Renal pelvis (tissue), 4 donors: Measurements from ENCODE around the gene GOLGA6C. TPM values are rescaled to one million over a fixed set of nuclear protein-coding genes. Genes with fewer than 3 reads are reported as not detected.
"Not testable (repeated sequence)": the region's sequence is repeated elsewhere in the genome, so short reads cannot be mapped to it uniquely, and the experiment has no call there.

Source experiments
- DNase-seq: peaks from one replicate; pipeline ENCODE4 v3.0.0-alpha.2; 2013
- polyA plus RNA-seq, 3 donors: library from polyadenylated mRNA; unstranded; fragments of 120-200 nt; gene quantifications; one replicate each; pipeline ENCODE4 v1.2.1, GENCODE V29; 2013; ENCODE audit not compliant: insufficient read length in 3 of 3

Gene GOLGA6C
- polyA plus RNA-seq, 3 donors, result not detected

- DNase-seq, result no peak
These were observed 8.4 kb upstream of the GOLGA6C start for GRCh38 chr15:75249726-75250125.

DNA sequence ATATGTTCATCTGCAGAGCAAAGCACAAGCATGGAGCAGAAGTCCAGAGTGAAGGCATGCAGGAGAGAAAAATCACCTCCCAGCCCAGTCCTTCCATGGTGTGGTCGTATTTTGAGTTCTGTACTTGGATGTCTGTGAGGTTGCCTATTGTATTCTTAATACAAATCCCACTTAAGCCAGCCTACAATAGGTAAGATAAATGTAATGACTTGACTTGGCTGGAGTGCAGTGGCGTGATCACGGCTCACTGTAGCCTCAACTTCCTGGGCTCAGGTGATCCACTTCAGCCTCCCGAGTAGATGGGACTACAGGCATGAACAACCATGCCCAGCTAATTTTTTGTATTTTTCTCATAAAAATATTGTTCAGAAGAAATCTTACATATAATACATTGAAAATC, 6.8 kb upstream of the GOLGA6C start:
- DNase-seq, result not testable (repeated sequence)

DNA sequence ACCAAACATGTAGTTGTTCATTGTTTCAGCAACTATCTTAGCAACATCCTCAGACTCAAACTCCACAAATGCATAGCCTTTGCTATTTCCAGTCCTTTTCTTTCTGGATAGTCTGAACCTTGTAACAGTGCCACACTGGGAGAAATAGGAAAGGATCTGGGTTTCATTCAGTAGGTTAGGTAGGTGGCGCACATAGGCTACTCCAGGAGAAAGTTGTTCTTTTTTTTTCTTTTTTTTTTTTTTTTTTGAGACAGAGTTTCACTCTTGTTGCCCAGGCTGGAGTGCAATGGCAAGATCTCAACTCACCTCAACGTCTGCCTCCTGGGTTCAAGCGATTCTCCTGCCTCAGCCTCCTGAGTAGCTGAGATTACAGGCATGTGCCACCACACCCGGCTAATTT, 5.8 kb upstream of the GOLGA6C start:
- DNase-seq, result not testable (repeated sequence)

GRCh38 chr15:75258620-75259343, 648 bp downstream of the GOLGA6C start:
- not testable (repeated sequence) for DNase-seq

GRCh38 chr15:75259873-75260272, 1.7 kb downstream of the GOLGA6C start:
- not testable (repeated sequence) for DNase-seq

GRCh38 chr15:75273751-75274359, 15.7 kb downstream of the GOLGA6C start:
- not testable (repeated sequence) for DNase-seq

DNA sequence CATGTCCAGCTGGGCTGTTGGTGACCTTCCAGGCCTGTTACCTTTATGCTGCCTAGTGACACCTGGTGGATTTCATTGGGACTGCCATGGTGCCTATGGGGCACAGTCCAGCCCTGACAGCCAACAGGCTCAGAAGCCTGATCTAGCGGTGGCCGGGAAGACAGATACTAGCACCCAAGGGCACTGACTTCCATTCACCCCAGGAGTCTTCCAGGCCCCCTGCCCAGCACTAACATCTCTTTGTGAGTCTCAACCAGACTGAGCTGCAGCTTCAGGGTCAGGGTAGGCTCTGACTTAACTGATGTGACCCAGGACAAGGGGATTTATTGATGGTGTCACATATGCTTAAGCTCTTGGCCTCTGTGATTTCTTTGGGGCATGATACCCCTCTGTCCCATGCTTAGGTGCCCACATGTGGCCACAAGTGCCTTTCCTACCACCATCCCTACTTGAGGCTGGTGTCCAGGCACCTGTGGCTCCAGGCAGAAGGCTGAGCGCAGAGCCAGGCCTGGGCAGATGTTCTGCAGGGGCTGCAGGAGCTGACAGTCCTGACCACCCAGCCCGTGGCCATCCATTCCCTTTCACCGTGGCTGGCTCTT, 16.5 kb downstream of the GOLGA6C start:
- not testable (repeated sequence) for DNase-seq

DNA sequence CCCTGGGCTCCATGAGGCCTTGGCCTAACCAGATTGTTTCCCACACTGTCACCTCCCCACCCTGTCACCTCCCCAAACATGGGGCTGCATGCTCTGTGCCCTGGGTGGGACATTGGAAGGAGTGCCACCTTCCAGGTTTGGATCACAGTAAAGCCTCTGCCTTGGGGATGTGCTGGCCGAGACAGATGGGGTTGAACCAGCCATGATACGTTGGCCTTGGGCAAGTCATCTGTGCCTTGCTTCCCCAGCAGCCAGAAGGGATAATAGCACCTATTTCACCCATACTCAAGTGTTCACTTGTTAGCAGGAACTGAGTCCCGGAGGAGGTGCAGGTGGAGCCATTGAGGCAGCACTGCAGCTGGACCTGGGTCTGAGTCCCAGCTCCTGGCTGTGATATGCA, 17.5 kb downstream of the GOLGA6C start:
- DNase-seq, result not testable (repeated sequence)

DNA sequence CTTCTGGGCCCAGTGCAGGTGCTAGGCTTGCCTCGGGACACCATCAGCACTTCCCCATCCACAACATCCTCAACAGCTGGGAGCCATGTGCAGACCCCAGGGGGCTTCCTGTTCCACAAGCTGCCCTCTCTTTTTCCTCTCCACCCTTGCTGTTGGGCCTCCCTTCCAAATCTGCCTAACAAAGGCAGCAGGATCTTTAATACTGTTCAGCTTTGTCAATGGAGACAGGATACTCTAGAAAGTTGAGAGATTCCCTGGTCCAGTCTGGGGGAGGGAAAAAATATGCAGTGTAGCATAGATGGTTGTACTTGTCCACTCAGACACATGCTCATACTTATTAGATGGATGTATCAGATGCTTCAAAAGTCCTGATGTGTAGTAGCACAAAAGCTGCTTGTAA, 20.4 kb downstream of the GOLGA6C start:
- DNase-seq, result not testable (repeated sequence)

DNA sequence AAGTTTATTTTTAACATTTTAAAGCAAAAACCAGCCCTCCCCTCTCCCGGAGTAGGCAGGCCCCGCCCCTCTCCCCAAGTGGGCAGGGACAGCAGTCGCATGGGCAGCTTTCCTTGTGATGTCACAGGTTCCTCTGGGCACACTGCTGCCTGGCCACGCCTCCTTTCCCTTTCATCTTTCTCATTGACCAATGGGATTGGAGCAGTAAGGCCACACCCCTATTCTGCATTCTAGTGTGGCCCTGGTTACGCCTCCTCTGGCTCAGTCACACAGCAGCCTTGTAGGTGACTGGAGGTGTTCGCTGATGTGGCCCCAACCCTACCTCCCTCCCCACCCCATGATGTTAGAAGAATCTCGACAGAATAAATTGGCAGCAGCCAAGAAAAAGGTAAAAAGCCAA, 24.4 kb downstream of the GOLGA6C start, which contains the start of gene GOLGA6D:
GOLGA6D (plus strand) TSS at position 264 of the 400 bp plus-strand sequence; CDS start at position 305, 41 bp downstream.
- not testable (repeated sequence) for DNase-seq

DNA sequence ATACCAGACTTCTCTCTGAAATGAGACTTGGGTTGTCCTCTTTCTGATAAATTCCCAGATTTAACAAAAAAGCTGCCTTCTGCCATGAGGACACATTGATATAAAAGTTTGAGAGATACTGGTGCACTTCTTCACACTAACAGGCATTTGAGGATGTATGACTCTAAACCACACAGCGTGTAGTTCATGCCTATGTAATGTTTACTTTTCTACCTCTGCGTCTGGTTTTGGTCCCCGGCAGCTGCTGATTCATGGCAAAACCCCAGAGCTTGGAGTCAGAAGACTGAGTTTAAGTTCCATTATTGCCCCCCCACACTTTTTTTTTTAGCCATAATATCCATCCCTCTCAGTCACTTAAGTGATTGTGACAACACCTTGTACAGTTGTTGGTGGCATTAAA, 26.0 kb downstream of the GOLGA6C start:
- DNase-seq, result not testable (repeated sequence)

GRCh38 chr15:75293660-75294059, 35.5 kb downstream of the GOLGA6C start:
- not testable (repeated sequence) for DNase-seq

DNA sequence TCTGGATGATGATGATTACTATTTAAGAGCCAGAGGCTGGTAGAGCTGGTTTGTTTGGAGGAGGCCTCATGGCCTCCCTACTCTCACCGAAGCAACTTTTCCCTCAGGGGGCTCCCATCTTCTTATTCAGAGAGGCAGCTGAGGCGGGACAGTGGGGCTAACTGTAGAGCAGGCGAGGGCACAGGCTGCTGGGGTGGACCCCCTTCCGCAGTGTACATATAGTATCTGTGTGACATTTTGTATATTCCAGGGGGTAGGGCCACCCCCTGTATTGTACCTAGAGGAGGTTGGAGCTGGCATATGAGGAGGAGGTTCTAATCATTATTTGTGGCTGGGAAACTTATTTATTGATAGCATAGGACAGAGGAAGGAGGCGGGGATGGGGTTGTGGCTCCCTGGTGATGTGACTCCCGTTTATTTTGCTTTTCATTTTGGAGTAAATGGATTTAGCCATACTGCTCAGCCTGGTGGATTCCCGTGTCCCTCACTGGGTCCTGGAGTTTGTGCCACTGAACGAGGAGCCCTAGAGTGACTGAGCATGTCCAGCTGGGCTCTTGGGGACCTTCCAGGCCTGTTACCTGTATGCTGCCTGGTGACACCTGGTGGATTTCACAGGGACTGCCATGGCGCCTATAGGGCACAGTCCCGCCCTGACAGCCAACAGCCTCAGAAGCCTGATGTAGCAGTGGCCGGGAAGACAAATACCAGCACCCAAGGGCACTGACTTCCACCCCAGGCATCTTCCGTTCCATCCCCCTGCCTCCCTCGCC, 40.6 kb downstream of the GOLGA6C start:
- not testable (repeated sequence) for DNase-seq

- DNase-seq, result not testable (repeated sequence)
These were observed 41.2 kb downstream of the GOLGA6C start for GRCh38 chr15:75299311-75299688.

- DNase-seq, result not testable (repeated sequence)
These were observed 41.9 kb downstream of the GOLGA6C start for GRCh38 chr15:75300026-75300425.

DNA sequence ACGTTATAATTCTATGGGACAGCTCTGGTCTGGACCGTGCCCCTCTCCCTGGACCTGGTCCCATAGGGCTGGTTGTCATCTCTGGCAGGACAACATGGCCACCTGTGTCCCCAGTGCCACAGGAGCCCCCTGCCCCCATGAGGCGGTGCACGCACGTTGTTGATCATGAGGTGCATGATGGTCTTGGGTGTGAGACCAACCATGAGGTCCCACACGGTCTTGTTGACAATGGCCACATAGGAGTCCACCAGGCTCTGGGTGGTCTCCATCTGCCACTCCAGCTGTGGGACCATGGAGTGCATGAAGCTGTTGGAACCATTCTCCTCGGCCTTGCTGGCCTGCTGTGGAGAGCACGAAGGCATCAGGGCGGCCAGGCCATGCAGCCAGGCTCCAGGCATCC, 44.2 kb downstream of the GOLGA6C start:
- DNase-seq, result no peak

- not testable (repeated sequence) for DNase-seq
These were observed 44.6 kb downstream of the GOLGA6C start for GRCh38 chr15:75302753-75303152.

GRCh38 chr15:75306188-75306587, 48.1 kb downstream of the GOLGA6C start:
- DNase-seq, result no peak

- peak; percentile 15 for DNase-seq
These were observed 49.8 kb downstream of the GOLGA6C start for GRCh38 chr15:75307778-75308390.

DNA sequence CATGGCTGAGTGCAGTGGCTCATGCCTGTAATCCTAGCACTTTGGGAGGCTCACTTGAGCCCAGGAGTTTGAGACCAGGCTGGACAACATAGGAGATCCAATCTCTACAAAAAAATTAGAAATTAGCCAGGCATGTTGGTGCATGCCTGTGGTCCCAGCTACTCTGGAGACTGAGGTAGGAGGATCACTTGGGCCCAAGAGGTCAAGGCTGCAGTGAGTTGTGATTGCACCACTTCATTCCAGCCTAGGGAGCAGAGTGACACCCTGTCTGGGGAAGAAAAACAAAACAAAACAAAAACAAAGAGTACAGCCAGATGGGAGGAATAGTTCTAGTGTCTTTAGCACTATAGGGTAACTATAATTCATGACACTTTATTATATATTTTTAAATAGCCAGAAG, 51.6 kb downstream of the GOLGA6C start:
- DNase-seq, result no peak

GRCh38 chr15:75312548-75312947, 54.4 kb downstream of the GOLGA6C start:
- not testable (repeated sequence) for DNase-seq
